Panc1 (cell line): ENCODE measurements around the gene COCH. TPM values are rescaled to one million over a fixed set of nuclear protein-coding genes. Genes with fewer than 3 reads are reported as not detected.

ENCODE experiments used
- ATAC-seq: fragments of 200-7000 bp; cut with Tn5 transposase; 2 replicates; pipeline ENCODE4 v1.9.1; 2020; ENCODE audit warnings: mild to moderate bottlenecking, moderate library complexity
- BruUV-seq: library from RNA; stranded (reverse); fragments of 400-500 nt; replicated peaks from 2 replicates; lab custom pipeline; 2021; lab: Mats Ljungman, UMichigan
- CTCF ChIA-PET: fragments of 300-600 bp; sonication (Branson Sonifier 250); formaldehyde crosslinking; loops from one replicate; lab custom pipeline; 2022; ENCODE audit warnings: antibody characterized with exemption; lab: Charles Lee
- POLR2A ChIA-PET: fragments of 300-600 bp; sonication (Branson Sonifier 250); formaldehyde crosslinking; loops from one replicate; lab custom pipeline; 2022; ENCODE audit warnings: antibody characterized with exemption; lab: Charles Lee
- DNase-seq: peaks from one replicate; pipeline ENCODE4 v3.0.0-alpha.2; 2010; ENCODE audit warnings: low read depth, low spot score
- H3K27ac ChIP-seq: 2 replicates; pipeline ENCODE4 v1.5.1; 2011; ENCODE audit warnings: mild to moderate bottlenecking, low read length, inconsistent platforms
- H3K27me3 ChIP-seq: fragments of 200-500 bp; sonication (Bioruptor generic); 2 replicates; pipeline ENCODE4 v1.6.0; 2014; ENCODE audit warnings: low read length, inconsistent platforms; ENCODE audit not compliant: control insufficient read depth, insufficient read depth
- H3K36me3 ChIP-seq: fragments of 200-500 bp; sonication (Bioruptor generic); 2 replicates; pipeline ENCODE4 v1.5.1; 2014; ENCODE audit warnings: inconsistent platforms, mild to moderate bottlenecking, low read length, moderate library complexity; ENCODE audit not compliant: control insufficient read depth, insufficient read depth
- H3K4me1 ChIP-seq: 2 replicates; pipeline ENCODE4 v1.5.1; 2011; ENCODE audit warnings: inconsistent platforms, mild to moderate bottlenecking, low read length, moderate library complexity; ENCODE audit not compliant: control insufficient read depth, insufficient read depth
- H3K4me3 ChIP-seq, 2 experiments: 2 replicates each; pipeline ENCODE4 v1.5.1; 2011 to 2012; ENCODE audit warnings: low read depth in 2 of 2, low read length in 2 of 2, mild to moderate bottlenecking in 2 of 2, inconsistent platforms in 1 of 2, moderate library complexity in 1 of 2
- H3K9me3 ChIP-seq: fragments of 200-500 bp; sonication (Bioruptor generic); 2 replicates; pipeline ENCODE4 v1.5.1; 2014; ENCODE audit warnings: low read depth, mild to moderate bottlenecking, inconsistent platforms, low read length, moderate library complexity; ENCODE audit not compliant: control insufficient read depth, insufficient read depth
- POLR2AphosphoS5 ChIP-seq: IDR thresholded peaks from 2 replicates; pipeline ENCODE4 v1.6.1; 2012; ENCODE audit warnings: mild to moderate bottlenecking, low read depth, low read length, moderate library complexity
- REST ChIP-seq, 2 experiments: IDR thresholded peaks; 2 replicates each; pipeline ENCODE4 v1.6.1; 2011 to 2012; ENCODE audit warnings: low read depth in 2 of 2, control low read depth in 1 of 2, low read length in 1 of 2, mild to moderate bottlenecking in 1 of 2, moderate library complexity in 1 of 2; ENCODE audit not compliant: insufficient read depth in 1 of 2
- SIN3A ChIP-seq: IDR thresholded peaks from 2 replicates; pipeline ENCODE4 v1.6.1; 2012; ENCODE audit warnings: low read depth, mild to moderate bottlenecking, low read length, moderate library complexity, borderline replicate concordance; ENCODE audit not compliant: insufficient read depth
- TCF7L2 ChIP-seq: IDR thresholded peaks from 2 replicates; pipeline ENCODE4 v1.6.1; 2011; ENCODE audit warnings: mild to moderate bottlenecking, low read depth, low read length, inconsistent platforms
- in situ Hi-C: cut with HindIII; loops from 2 replicates; pipeline ENCODE4 v1.10.0; 2016; ENCODE audit warnings: low sequenced_read_pairs, low pct_unique_long_range_greater_than_20kb
- intact Hi-C: fragments of 100-400 bp; cut with micrococcal nuclease; formaldehyde crosslinking; loops from one replicate; pipeline ENCODE4 v1.10.0; 2022; ENCODE audit not compliant: unreplicated experiment
- total RNA-seq: library from RNA; stranded (reverse); gene quantifications from one replicate; pipeline ENCODE4 v1.2.1, GENCODE V29; 2021; ENCODE audit not compliant: unreplicated experiment
- TF ChIP-seq, protein P1 (sequence below): fragments of 450-650 bp; IDR thresholded peaks from 2 replicates; pipeline ENCODE4 v1.5.1; 2017; ENCODE audit warnings: mild to moderate bottlenecking

The COCH gene
- total RNA-seq, 1 experiment from 2014 or later, result 1.3 TPM

DNA sequence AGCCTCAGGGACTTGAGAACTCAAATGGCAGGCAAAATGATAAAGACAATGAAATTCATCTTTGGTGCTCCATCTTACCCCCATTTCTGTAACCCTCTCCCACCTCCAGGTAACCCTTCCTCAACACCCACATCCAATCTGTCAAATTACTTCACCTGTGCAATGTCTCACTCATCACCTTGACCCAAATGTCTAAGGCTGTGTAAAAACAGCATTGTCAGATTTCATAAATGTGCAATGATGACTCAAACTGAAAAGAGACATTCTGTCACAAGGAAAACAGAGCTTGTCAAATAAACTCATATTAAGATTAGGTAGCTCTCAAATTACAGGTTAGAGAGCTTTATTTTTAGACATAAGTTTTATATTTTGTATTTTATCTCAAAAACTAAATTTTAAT is 19.9 kb upstream of the COCH start:
- TF ChIP-seq REST (IDR thresholded peaks at IDR 0.05; ENCODE audit: insufficient read depth in 1 of 2, low read depth in 2 of 2, low read length in 1 of 2), result no peak
- TF ChIP-seq TCF7L2, result no peak
- no peak for TF ChIP-seq SIN3A
- TF ChIP-seq, protein P1, sequence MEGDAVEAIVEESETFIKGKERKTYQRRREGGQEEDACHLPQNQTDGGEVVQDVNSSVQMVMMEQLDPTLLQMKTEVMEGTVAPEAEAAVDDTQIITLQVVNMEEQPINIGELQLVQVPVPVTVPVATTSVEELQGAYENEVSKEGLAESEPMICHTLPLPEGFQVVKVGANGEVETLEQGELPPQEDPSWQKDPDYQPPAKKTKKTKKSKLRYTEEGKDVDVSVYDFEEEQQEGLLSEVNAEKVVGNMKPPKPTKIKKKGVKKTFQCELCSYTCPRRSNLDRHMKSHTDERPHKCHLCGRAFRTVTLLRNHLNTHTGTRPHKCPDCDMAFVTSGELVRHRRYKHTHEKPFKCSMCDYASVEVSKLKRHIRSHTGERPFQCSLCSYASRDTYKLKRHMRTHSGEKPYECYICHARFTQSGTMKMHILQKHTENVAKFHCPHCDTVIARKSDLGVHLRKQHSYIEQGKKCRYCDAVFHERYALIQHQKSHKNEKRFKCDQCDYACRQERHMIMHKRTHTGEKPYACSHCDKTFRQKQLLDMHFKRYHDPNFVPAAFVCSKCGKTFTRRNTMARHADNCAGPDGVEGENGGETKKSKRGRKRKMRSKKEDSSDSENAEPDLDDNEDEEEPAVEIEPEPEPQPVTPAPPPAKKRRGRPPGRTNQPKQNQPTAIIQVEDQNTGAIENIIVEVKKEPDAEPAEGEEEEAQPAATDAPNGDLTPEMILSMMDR, result no peak
- no peak for TF ChIP-seq POLR2AphosphoS5
- ChIA-PET POLR2A (interaction anchor here (0.6 kb wide), 1 partner anchor 107 kb away, joined by 3 read pairs; no protein-coding TSS in a partner anchor), CTCF (interaction anchor here (0.5 kb wide), 1 partner anchor 22 kb away, joined by 4 read pairs; no protein-coding TSS in a partner anchor)
- H3K9me3 ChIP-seq, result no peaks in the 10 kb centered on the region
- intact Hi-C loops (no loop called here), in situ Hi-C loops (no loop called here)
- H3K27me3 ChIP-seq, result peaks cover 2% of the 10 kb centered on the region; the same call in 1 of the 2 replicates
- no peak for DNase-seq
- H3K4me3 ChIP-seq, result no peak overlapping the region
- no TSS peak for BruUV-seq
- H3K4me1 ChIP-seq, result no peaks in the 10 kb centered on the region
- no peaks in the 10 kb centered on the region for H3K36me3 ChIP-seq
- ATAC-seq, result no peak
- no peak overlapping the region for H3K27ac ChIP-seq

DNA sequence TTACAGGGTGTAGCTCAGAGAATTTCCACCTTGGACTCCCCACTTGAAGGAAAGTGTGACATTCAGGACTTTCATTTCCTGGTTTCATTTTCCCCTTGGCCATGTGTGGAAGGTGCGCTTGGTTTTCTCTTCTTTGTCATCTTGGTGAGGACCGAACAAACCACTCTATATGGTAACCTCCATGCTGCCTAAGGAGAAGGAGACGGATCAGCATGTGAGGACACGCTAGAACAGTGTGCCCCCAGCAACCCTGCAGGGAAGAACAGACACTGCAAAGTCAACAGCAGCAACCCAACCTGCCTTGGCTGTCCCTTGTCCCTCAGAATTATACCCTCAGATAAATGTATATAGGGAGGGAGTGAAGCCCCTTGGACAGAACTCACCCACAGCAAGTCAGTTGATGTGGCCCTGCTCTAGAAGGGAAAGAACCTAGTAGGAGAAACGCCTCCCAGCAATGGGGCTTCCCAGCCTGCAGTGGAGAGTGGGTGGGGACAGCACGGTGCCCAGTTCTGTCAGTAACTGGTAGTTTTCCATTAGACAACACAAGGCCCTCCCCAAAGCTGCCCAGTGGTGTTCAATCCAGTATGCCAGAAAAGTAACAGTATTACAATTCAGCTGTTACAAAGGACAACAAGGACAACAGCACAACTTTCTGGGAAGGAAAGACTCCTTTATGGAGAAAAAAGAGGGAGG is 18.9 kb upstream of the COCH start:
- intact Hi-C loops, result no loop called here
- H3K27me3 ChIP-seq, result peaks cover 2% of the 10 kb centered on the region; the same call in 1 of the 2 replicates
- no TSS peak for BruUV-seq
- H3K27ac ChIP-seq, result no peak overlapping the region
- CTCF ChIA-PET, result no interaction called here
- TF ChIP-seq, protein P1, result no peak
- TF ChIP-seq POLR2AphosphoS5 (no peak), REST (IDR thresholded peaks at IDR 0.05; ENCODE audit: insufficient read depth in 1 of 2, low read depth in 2 of 2, low read length in 1 of 2) (no peak), SIN3A (no peak), TCF7L2 (no peak)
- POLR2A ChIA-PET, result no interaction called here
- ATAC-seq, result no peak
- no peaks in the 10 kb centered on the region for H3K36me3 ChIP-seq
- no peaks in the 10 kb centered on the region for H3K9me3 ChIP-seq
- DNase-seq, result no peak
- H3K4me1 ChIP-seq, result no peaks in the 10 kb centered on the region
- H3K4me3 ChIP-seq, result no peak overlapping the region
- in situ Hi-C loops, result no loop called here
